ENCODE data around the gene C5orf46.

C5orf46 gene

DNA sequence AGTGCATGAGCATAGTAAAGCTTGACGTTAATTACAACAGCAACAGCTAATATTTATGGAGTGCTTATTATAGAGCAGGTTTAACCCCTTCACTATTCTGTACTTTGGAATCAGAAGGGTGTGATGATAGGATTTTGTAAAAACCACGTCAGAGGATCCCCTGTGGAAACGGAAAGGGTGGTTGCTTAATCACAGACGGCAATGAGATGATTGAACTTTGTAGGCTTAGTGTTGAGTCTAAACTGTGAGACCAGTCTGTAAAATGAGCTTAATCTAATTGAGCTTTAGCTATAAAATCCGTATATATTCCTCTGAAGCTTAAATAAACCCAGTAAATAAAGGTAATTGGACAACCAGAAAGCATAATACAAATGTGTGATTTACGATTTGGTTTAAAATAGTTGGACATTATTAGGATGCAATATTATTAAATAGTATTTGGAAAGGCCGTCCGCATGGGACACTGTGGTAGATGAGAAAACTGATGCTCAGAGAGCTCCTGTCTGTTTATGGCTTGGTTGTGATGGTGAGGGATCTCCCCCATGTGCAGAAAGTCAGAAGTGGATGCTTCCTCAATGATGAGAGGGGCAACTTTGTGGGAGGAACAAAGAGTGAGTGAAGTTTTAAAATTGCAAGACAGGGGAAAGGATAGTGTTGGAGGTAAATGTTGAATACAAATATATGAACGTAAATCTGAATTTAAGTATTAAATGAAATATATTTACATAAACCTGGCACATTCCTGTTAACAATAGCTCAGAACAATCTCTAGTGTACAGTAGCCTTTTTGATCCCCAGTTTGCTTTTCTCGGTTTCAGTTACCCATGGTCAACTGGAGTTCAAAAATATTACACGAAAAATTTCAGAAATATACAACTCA is 51.2 kb downstream of the C5orf46 start:
- in situ Hi-C loops (cut with HindIII; ENCODE audit: low sequenced_read_pairs) = no loop called here
- H3K4me3 ChIP-seq (ENCODE audit: low read depth, low read length) = no peak overlapping the region
- no peak for DNase-seq (ENCODE audit: low read depth, low spot score)
- TF ChIP-seq, protein P1, sequence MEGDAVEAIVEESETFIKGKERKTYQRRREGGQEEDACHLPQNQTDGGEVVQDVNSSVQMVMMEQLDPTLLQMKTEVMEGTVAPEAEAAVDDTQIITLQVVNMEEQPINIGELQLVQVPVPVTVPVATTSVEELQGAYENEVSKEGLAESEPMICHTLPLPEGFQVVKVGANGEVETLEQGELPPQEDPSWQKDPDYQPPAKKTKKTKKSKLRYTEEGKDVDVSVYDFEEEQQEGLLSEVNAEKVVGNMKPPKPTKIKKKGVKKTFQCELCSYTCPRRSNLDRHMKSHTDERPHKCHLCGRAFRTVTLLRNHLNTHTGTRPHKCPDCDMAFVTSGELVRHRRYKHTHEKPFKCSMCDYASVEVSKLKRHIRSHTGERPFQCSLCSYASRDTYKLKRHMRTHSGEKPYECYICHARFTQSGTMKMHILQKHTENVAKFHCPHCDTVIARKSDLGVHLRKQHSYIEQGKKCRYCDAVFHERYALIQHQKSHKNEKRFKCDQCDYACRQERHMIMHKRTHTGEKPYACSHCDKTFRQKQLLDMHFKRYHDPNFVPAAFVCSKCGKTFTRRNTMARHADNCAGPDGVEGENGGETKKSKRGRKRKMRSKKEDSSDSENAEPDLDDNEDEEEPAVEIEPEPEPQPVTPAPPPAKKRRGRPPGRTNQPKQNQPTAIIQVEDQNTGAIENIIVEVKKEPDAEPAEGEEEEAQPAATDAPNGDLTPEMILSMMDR (IDR thresholded peaks at IDR 0.05; ENCODE audit: low read depth, low read length) = no peak

DNA sequence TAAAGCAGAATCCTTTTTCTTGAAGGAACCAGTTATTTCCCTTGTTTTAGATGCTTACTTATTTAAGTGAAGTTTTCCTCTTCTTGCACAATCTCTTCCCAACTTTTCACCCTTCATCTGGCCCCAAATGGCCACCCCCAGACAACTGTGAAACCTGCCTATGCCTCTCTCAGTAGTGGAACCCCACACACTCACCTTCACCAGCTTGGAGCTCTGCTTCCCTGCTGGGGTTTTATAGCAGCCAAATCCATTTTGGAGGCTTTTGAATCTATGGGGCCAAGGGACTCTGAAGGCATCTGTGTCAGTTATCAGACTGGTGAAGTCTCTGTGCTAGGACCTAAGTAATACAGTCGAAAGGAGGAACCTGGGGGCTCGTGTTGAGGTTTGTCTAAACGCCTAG is 52.0 kb downstream of the C5orf46 start:
- no peak for DNase-seq (ENCODE audit: low read depth, low spot score)
- TF ChIP-seq, protein P1 (IDR thresholded peaks at IDR 0.05; ENCODE audit: low read depth, low read length) = no peak
- in situ Hi-C loops (cut with HindIII; ENCODE audit: low sequenced_read_pairs) = no loop called here
- no peak overlapping the region for H3K4me3 ChIP-seq (ENCODE audit: low read depth, low read length)

DNA sequence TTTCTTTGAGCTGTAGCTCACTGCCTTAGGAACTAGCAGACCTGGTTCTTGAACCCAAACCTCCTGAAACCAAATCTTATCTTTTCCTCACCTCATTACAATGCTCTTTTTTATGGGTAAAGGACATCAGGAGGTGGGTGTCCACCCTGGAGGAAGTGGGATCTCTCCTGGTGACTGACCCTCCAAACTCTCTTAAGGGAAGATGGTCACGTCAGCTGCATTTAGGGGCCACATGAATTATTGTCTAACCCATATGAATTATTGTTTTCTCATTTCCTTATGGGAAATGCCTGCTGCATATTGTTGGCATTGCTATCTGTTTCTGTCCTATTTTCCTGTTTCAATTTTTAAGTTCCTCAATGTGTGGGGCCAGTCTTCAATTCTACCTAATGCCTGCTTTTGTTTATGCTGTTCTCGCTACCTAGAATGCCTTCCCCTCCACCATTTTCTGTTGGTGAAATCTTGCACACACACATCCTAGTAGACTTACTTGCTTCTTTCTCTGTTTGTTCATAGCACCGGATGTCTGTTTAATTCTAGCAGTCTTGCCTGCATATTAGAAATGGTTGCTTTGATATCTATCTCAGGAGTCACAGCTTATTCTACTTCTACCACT is 52.9 kb downstream of the C5orf46 start:
- in situ Hi-C loops (cut with HindIII; ENCODE audit: low sequenced_read_pairs) = no loop called here
- DNase-seq (ENCODE audit: low read depth, low spot score) = no peak
- TF ChIP-seq, protein P1 (IDR thresholded peaks at IDR 0.05; ENCODE audit: low read depth, low read length) = no peak
- no peak overlapping the region for H3K4me3 ChIP-seq (ENCODE audit: low read depth, low read length)

DNA sequence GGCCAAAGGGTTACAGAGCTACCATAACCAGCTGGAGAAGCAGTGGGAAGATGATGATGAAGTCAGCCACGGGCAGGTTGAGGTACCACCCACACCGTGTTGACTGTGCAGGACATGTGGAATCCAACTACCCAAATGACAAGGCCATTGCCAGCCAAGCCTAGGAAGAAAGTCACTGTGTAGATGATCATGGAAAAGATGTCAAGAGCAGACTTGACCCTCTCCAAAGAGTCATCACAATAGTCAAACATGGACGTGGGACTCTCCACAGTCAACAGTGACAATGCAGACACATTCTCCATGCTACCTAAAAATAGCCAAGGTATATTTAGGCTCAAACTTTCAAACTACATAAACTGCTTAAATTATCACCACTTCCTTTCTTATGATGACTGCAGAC is 54.0 kb downstream of the C5orf46 start:
- DNase-seq (ENCODE audit: low read depth, low spot score) = no peak
- no peak overlapping the region for H3K4me3 ChIP-seq (ENCODE audit: low read depth, low read length)
- TF ChIP-seq, protein P1 (IDR thresholded peaks at IDR 0.05; ENCODE audit: low read depth, low read length) = no peak
- in situ Hi-C loops (cut with HindIII; ENCODE audit: low sequenced_read_pairs) = no loop called here

DNA sequence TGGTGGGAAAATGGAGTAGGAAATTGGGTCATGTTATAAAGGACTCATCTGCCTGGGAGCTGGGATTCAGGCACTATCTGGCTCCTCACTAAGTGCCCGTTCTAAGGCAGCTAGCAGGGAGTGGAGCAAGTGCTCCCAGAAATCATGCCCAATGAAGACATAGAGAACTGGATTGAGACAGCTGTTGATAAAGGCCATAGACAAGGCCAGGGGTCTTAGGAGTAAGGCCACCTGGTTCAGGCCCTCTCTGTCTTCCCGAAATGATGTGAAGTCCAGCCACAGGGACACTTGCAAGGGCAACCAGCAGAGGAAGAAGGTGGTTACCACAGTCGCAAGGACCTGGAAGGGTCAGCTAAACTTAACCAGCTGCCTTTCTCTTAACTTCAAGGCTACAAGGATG is 54.8 kb downstream of the C5orf46 start:
- TF ChIP-seq, protein P1 (IDR thresholded peaks at IDR 0.05; ENCODE audit: low read depth, low read length) = no peak
- in situ Hi-C loops (cut with HindIII; ENCODE audit: low sequenced_read_pairs) = no loop called here
- no peak for DNase-seq (ENCODE audit: low read depth, low spot score)
- no peak overlapping the region for H3K4me3 ChIP-seq (ENCODE audit: low read depth, low read length)

DNA sequence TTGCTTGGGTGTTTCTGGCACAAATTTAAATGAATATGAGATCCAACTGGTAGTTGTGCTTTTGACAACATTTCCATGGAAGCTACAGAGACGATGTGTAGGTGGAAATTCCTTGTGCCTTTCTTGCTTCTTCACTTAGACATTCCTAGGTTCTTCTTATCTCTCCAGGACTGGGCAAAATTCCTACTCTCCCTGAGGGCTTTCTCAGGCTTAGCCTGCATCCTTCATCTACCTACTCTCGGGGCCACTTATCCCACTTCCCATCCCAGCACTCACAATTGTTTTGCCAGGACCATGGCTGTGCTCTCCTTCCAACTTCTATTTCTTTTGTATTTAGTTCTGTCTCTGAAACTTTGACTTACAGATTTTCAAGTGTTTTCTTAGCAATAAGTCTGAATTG is 57.1 kb downstream of the C5orf46 start:
- TF ChIP-seq, protein P1 (IDR thresholded peaks at IDR 0.05; ENCODE audit: low read depth, low read length) = no peak
- no peak overlapping the region for H3K4me3 ChIP-seq (ENCODE audit: low read depth, low read length)
- no peak for DNase-seq (ENCODE audit: low read depth, low spot score)
- in situ Hi-C loops (cut with HindIII; ENCODE audit: low sequenced_read_pairs) = no loop called here

Data from astrocyte of the spinal cord (primary cell).